Measurements from ENCODE around the gene SHQ1.
A peak's percentile ranks its signal among the peaks of the same experiment; 100 is the strongest.
"Not testable (repeated sequence)": the region's sequence is repeated elsewhere in the genome, so short reads cannot be mapped to it uniquely, and the experiment has no call there.

Gene SHQ1

DNA sequence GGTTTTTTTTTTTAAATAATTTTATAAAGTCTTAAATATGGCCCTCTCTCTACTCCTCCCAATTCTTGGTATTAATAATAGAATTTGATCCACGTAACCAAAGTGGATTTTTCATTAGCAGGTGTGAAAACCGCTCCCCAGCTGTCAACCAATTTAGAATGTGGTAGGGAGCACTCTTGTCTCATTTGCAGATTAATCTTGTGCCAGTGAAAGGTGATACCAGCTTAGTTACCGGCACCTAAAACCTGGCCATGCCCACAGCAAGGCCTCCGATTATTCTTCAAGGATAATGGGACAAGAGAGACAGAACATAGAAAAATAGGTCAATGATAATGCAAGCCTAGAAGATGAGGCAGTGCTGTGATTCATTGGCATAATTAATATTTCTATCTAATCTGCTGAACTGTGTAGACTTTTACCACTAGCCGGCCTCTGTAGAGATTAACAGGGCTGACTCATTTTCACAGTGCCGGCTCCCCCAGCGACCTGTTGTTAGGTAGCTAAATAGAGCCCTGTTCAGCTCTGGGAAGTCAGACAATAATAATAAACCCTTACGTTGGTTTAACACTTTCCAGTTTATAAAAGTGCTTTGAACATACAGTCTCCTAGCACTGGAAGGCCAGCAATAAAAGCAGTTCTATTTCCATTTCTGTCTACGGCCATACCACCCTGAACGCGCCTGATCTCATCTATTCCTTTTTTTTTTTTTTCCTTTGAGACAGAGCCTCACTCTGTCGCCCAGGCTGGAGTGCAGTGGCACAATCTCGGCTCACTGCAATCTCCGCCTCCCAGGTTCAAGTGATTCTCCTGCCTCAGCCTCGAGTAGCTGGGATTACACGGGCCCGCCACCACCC is 102.9 kb downstream of the SHQ1 start:
- TF ChIP-seq MAX (IDR thresholded peaks at IDR 0.05; ENCODE audit: low read depth, low read length): no peak
- no peak for TF ChIP-seq MYC (IDR thresholded peaks at IDR 0.05; ENCODE audit: low read depth, low read length)
- TF ChIP-seq CTCF (IDR thresholded peaks at IDR 0.05; ENCODE audit: low read depth, low read length): no peak
- no peak for TF ChIP-seq POLR2A (IDR thresholded peaks at IDR 0.05; ENCODE audit: extremely low read depth, insufficient read length)
- no peak for DNase-seq (ENCODE audit: low read depth)
- no peak overlapping the region for H3K4me3 ChIP-seq (ENCODE audit: low read depth, low read length)

DNA sequence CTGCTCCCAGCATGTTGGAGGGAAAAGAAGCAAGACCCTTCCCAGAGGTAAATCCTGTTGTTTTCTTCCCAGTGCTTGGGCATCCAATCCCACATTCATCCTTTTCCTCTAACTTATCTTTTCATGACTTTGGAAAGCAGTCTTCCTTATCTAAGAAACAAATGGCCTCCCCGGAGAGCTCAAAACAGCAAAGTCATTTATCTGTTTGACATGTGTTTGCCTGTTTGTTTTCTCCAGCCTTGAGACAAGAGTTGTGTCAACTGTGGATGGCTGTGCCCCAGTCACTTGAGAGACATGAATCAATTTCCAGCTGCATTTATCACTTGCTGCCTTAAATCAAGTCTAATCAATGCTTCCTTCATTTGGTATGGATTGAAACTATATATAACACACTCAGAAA is 103.9 kb downstream of the SHQ1 start:
- TF ChIP-seq POLR2A (IDR thresholded peaks at IDR 0.05; ENCODE audit: extremely low read depth, insufficient read length) (no peak), MAX (IDR thresholded peaks at IDR 0.05; ENCODE audit: low read depth, low read length) (no peak), MYC (IDR thresholded peaks at IDR 0.05; ENCODE audit: low read depth, low read length) (no peak), CTCF (IDR thresholded peaks at IDR 0.05; ENCODE audit: low read depth, low read length) (no peak)
- DNase-seq (ENCODE audit: low read depth): no peak
- H3K4me3 ChIP-seq (ENCODE audit: low read depth, low read length): no peak overlapping the region

- TF ChIP-seq MAX (IDR thresholded peaks at IDR 0.05; ENCODE audit: low read depth, low read length) (no peak), POLR2A (IDR thresholded peaks at IDR 0.05; ENCODE audit: extremely low read depth, insufficient read length) (no peak), CTCF (IDR thresholded peaks at IDR 0.05; ENCODE audit: low read depth, low read length) (no peak), MYC (IDR thresholded peaks at IDR 0.05; ENCODE audit: low read depth, low read length) (no peak)
- H3K4me3 ChIP-seq (ENCODE audit: low read depth, low read length): no peak overlapping the region
- DNase-seq (ENCODE audit: low read depth): no peak
These were observed 108.4 kb downstream of the SHQ1 start for GRCh38 chr3:72739531-72740466.

DNA sequence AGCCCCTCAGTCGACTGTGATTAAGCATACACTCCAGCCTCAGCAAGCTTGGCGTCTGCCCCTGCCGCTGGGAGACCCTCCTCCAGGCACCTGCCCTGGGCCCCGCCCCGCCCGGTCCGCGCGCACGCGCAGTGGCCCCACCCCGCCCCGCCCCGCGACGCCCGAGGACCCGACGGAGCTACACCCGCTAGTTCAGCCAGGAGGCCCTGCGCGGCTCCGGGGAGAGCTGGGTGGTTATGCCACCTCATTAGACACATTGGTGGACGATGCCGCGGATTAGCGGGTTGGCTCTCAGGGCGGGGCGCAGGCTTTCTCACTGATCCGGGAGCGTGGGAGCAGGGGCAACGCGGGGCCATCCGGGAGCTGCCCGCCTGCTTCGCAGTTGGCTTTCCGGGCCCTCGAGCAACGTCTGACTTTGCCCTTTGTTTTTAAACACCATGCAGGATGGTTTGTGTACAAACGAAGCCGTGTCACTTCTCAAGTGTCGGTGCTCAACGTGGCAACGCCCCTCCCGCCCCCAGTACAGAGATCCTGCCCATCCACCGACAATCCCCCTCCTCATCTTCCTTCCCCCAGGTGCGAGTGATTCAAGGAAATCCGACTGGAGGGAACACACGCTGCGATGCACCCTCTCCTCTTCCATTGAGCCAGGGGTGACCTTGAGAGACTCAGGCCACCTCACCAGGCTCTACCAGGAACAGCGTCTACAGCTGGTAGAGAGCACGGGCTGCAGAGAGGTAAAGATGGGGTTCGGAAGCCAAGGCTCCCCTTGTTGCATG is 109.3 kb downstream of the SHQ1 start:
- TF ChIP-seq MYC (IDR thresholded peaks at IDR 0.05; ENCODE audit: low read depth, low read length): no peak
- TF ChIP-seq CTCF (IDR thresholded peaks at IDR 0.05; ENCODE audit: low read depth, low read length): no peak
- TF ChIP-seq POLR2A (IDR thresholded peaks at IDR 0.05; ENCODE audit: extremely low read depth, insufficient read length): no peak
- TF ChIP-seq MAX (IDR thresholded peaks at IDR 0.05; ENCODE audit: low read depth, low read length): no peak
- DNase-seq (ENCODE audit: low read depth): peak; percentile 26
- H3K4me3 ChIP-seq (ENCODE audit: low read depth, low read length): no peak overlapping the region

- not testable (repeated sequence) for DNase-seq (ENCODE audit: low read depth)
These were observed 113.2 kb downstream of the SHQ1 start for GRCh38 chr3:72735072-72735471.

More at GRCh38 chr3:72735072-72735471, 113.2 kb downstream of the SHQ1 start:
- not testable (repeated sequence) for H3K4me3 ChIP-seq (ENCODE audit: low read depth, low read length)

Measured in NB4 (cell line).